Activated gamma-delta T cell treated with anti-CD3 and anti-CD28 coated beads, Interleukin-2, amount 50 U/mL, for 16 hours (primary cell): ENCODE results near the gene IGFBP4.

Source experiments
- DNase-seq: peaks from one replicate; pipeline ENCODE4 v3.0.0-alpha.2; 2020; ENCODE audit warnings: low read depth

The IGFBP4 gene

GRCh38 chr17:40432864-40433528, 10.3 kb upstream of the IGFBP4 start:
- DNase-seq = no peak

- DNase-seq = no peak
Observed at GRCh38 chr17:40433551-40434415, 9.5 kb upstream of the IGFBP4 start.

DNA sequence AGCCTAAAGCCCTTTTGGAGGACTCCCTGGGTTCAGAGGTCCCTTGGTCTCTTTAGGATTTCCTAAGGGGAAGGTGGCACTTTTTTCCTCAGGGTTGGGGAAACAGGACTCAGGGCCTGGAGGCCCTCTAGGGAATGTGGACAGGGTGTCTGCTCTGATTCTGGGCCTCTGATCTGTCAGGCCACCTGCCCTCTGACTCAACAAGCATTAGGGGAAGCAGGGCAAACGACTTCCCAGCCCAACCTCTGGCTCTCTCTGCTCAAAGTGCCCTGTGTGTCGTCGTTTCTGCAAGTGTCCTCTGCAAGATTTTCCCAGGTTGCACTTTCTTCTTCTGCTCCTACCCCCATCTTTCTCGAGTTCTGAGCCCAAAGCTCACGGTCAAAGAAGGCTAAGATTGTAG, 6.6 kb upstream of the IGFBP4 start:
- DNase-seq = no peak

DNA sequence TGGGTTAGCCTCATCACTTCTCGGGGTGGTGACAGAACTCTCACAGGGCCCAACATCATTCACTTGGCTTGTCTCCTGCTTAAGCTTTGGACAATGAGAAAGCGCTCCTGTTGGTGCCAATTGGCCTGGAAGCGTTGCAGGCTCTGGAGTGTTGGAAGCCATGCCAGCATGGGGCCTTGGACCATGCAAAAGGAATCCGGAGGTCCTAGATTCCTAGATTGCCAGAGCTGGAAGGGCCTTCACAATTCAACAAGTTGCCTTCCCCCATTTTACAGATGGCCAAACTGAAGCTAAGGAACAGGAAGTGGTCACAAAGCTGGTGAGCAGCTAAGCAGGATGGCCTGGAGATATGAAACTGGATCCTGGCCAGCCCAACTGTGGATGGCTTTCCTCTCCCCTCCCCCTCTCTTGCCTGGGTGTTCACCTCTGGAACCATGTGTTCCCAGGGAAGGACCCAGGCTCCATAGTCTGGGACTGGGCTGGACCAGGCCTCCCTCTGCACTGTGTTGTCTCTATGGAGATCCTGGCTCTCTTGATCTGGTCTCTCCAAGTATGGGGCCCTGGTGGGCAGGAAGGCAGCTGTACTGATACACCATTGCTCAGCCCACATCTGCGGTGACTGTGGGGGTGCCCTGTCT, 6.0 kb upstream of the IGFBP4 start:
- DNase-seq = no peak

GRCh38 chr17:40440166-40440565, 3.1 kb upstream of the IGFBP4 start:
- DNase-seq = no peak

DNA sequence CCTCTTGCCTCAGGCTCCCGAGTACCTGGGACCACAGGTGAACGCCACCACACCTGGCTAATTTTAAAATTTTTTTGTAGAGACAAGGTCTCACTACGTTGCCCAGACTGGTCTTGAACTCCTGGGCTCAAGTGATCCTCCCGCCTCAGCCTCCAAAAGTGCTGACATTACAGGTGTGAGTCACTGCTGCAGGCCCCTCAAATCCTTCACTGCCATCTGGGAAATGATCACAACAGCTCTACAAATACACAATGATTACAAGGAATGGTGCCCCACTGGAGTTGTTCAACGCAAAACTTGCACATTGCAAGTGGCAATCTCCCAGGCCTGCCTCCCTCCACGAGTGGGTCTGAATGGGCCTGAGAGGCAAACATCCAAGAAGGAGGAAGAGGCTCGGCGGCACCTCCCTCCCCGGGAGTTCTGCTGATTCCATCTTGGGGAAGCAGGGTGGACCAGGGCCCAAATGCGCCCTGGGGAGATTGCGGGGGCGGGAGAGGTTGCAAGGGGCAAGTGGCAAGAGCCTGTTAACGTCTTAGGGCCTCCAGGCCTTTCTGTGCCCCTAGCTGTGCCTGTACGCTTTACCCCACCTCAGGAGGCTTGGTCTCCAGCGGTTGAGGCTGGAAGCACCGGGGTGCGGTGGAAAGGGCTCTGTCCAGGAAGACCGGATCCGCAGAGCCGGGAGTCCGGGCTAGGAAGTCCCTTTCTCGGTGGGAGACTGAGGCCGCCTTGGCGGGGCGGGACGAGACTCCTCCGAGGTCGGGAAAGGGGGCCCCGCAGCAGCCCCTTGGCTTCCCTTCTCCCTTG, 656 bp upstream of the IGFBP4 start:
- DNase-seq = no peak

- no peak for DNase-seq
Observed at GRCh38 chr17:40443988-40444899, 994 bp downstream of the IGFBP4 start.

- DNase-seq = no peak
Observed at GRCh38 chr17:40445751-40446468, 2.7 kb downstream of the IGFBP4 start.

DNA sequence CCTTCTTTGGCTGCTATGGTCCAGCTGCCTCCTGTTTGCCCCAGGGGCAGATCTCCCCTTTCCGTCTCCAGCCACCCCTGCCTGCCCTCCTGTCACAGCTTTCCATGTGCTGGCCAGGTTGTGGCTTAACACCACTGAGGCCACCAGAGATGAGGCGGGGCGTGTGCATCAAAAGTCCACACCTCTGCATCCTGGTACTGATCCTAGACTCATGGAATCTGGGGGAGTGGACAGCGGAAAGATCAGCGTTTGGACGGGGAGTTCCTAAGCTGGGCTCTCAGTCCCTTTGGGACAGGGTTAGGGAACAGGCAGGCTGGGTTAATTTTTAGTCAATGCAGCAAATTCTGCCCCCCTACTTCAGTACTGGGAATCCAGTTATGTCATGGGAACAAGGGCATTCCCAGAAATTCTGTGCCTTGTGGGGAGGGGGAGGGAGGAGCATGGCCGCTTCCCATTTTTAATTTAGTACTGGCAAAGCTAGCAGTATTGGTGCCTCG, 3.9 kb downstream of the IGFBP4 start:
- no peak for DNase-seq

DNA sequence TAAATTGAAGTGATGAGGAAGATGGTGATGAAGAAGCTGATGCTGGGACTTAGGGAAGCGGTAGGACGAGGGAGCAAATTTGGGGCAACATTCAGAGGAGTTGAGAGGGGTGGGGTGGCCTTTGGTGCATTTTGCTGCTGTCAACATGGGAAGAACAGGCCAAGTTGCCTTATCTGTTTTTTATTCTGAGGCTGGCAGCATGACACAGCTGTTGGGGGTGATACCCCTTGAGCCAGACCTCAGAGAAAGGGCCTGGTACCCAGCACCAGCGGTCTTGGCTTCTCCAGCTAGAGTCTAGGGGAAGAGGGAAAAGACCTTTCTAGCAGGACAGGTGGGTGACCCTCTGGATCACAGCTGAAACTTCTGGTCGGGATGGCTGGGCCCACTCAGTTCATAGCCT, 4.6 kb downstream of the IGFBP4 start:
- DNase-seq = no peak

DNA sequence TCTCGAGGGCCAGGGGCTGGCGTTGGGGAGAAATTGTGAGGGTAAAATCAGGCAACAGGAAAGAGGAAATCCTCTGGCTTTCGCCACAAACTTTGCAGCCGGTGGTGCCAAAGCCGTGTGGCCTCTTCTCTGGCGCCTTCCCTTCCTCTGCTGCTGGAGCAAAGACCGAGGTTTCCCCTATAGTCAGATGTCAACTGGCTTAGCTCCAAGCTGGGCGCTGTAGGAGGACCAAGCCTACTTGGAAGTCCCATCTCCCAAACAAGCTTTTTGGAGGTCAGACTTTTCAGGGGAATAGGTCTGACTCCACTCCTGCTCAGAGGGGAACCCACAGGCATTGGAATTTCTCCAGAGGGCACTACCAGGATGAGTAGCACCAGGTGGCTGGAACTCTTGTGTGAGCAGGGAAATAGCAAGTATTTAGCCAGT, 5.0 kb downstream of the IGFBP4 start:
- DNase-seq = no peak

DNA sequence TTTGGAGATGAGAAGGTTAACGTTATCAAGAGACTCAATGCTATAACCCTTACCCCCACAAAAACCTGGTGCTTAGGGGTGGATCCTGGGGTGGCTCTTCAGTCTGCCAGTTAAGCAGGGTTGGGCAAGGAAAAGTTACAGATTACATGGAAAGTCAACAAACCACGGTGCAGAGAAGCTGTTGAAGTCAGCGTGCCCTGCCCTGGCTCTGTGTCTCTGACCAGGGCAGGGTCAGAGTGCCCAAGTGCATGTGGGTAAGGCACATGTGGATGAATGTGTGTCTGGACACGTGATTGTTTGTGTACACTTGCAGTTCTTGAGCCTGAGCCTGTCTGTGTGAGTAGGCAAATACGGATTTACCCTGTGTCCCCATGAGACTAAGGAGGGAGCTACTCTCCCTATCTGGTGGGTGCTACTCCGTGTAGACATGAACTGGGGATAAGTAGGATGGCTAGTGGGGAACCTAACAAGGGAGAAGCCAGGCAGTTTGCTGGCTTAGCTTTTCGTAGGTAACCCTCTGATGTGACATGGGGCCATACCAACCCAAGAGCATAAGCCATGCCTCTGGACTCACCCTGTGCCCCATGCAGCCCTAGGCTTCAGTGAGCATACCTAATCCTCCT, 5.5 kb downstream of the IGFBP4 start:
- DNase-seq = no peak

GRCh38 chr17:40450175-40450574, 6.9 kb downstream of the IGFBP4 start:
- DNase-seq = no peak

GRCh38 chr17:40451420-40451819, 8.2 kb downstream of the IGFBP4 start:
- no peak for DNase-seq

GRCh38 chr17:40452216-40452787, 9.1 kb downstream of the IGFBP4 start:
- no peak for DNase-seq

DNA sequence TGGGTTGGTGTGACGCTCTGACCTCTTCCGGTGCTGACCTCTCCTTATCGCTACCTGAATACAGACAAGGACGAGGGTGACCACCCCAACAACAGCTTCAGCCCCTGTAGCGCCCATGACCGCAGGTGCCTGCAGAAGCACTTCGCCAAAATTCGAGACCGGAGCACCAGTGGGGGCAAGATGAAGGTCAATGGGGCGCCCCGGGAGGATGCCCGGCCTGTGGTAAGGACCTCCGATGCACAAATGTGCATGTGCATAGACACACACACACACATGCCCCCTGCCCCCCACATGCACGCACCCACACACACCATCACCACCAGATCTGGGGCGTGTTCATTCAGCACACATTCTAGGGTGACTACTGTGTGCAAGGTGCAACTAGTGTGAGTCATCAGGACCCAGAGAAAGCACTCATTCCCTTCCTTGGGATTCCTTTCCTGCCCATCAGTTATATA, 9.7 kb downstream of the IGFBP4 start:
- no peak for DNase-seq

DNA sequence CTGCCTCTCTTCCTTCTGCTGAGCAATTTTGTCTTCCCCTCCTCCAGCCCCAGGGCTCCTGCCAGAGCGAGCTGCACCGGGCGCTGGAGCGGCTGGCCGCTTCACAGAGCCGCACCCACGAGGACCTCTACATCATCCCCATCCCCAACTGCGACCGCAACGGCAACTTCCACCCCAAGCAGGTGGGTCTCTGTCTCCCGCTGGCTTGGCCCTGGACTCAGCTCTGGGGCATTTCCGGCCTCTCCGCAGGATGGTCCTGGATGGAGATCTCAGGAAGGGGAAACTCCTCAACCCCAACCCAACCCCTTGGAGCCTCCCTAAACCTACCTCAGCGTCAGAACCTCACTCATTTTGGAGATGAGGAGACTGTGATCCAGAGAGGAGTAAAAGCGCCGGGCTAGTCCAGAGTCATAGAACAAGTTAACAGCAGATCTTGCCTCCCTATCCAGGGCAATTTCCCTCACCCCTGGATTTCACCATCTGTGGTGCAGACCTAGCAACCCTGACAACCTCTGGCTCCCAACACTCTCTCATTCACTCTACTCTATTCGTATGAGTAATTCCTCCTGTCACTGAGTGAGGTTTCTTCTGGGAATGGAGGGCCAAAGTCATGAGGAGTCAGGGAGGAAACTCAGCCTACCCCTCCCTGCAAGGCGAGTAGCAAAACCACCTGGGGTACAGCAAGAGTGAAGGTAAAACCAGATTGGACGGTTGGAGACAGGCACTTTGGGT, 10.8 kb downstream of the IGFBP4 start:
- DNase-seq = no peak

DNA sequence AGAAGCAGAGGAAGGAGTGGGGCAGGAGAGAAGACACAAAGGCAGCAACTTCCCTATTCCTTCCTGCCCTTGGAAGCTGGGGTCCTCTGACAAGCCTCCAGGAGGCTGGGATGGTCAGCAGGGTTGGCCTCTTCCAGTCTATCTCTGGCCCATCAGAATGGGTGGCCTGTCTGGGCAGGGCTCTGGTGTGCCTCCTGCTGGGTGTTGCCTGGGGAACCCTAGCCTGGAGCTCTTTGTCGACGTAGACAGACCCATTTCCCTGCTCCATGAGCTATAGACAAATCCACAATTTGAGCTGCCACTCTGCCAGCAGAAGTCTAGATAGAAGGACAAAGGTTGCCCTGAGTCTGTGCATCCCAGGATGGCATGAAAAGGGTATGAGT, 11.4 kb downstream of the IGFBP4 start:
- no peak for DNase-seq
